ENCODE data around the gene DYRK3. TPM values are rescaled to one million over a fixed set of nuclear protein-coding genes. Genes with fewer than 3 reads are reported as not detected.

DYRK3 gene
- total and polyA plus RNA-seq, 9 of the 15 experiments (the other 6 are each of a cell fraction or from before 2014, with no cell fraction given), result 4.5 to 33.7 (median 25.7) TPM

DNA sequence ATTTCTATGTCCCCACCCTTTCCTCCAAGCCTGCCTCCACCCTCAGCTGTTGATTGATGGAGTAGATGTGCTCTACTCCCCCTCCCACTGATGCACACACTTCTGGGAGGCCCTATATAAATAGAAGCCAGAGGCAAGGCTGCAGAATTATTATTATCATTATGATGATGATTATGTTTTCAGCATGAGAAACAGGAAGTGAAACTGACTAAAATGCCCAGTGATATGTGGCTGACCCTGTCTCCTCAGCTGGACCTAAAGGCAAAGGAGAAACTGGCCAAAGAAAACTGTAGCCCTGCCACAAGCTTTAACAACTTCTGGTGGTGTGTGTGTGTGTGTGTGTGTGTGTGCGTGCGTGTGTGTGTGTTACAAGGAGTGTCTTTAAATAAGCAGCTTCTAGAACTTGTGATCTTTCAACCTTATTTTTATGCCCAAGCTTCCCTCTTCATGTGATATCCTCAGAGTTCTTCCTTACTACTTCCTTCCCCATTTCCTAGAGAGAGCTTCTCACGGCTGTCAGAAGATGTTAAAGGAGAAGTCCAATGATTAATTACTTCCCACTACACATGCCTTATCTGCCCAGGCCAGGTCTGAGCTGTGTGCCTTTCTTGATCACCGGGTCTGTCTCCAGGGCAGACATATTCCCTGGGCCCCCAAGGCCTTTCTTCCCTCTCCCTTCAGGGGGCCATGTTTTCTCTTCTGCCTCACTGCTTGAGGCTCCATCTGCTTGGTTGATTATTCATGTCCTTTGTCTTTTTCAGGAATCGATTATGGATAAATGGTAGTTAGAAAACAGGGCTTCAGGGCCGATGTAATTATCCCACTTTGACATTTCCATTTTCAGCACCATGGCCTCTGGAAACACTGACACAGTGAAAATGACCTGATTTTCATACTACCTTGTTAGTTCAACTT is 37.8 kb downstream of the DYRK3 start (continued):
- TF ChIP-seq, protein P1, sequence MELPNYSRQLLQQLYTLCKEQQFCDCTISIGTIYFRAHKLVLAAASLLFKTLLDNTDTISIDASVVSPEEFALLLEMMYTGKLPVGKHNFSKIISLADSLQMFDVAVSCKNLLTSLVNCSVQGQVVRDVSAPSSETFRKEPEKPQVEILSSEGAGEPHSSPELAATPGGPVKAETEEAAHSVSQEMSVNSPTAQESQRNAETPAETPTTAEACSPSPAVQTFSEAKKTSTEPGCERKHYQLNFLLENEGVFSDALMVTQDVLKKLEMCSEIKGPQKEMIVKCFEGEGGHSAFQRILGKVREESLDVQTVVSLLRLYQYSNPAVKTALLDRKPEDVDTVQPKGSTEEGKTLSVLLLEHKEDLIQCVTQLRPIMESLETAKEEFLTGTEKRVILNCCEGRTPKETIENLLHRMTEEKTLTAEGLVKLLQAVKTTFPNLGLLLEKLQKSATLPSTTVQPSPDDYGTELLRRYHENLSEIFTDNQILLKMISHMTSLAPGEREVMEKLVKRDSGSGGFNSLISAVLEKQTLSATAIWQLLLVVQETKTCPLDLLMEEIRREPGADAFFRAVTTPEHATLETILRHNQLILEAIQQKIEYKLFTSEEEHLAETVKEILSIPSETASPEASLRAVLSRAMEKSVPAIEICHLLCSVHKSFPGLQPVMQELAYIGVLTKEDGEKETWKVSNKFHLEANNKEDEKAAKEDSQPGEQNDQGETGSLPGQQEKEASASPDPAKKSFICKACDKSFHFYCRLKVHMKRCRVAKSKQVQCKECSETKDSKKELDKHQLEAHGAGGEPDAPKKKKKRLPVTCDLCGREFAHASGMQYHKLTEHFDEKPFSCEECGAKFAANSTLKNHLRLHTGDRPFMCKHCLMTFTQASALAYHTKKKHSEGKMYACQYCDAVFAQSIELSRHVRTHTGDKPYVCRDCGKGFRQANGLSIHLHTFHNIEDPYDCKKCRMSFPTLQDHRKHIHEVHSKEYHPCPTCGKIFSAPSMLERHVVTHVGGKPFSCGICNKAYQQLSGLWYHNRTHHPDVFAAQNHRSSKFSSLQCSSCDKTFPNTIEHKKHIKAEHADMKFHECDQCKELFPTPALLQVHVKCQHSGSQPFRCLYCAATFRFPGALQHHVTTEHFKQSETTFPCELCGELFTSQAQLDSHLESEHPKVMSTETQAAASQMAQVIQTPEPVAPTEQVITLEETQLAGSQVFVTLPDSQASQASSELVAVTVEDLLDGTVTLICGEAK (IDR thresholded peaks at IDR 0.05), result peak; percentile 50
- TF ChIP-seq, protein P1 (CRISPR knock-in tag; IDR thresholded peaks at IDR 0.05), result no peak
- peak; percentile 37 for TF ChIP-seq DACH1 (IDR thresholded peaks at IDR 0.05; ENCODE audit: partially characterized antibody)
- TF ChIP-seq, protein P2, sequence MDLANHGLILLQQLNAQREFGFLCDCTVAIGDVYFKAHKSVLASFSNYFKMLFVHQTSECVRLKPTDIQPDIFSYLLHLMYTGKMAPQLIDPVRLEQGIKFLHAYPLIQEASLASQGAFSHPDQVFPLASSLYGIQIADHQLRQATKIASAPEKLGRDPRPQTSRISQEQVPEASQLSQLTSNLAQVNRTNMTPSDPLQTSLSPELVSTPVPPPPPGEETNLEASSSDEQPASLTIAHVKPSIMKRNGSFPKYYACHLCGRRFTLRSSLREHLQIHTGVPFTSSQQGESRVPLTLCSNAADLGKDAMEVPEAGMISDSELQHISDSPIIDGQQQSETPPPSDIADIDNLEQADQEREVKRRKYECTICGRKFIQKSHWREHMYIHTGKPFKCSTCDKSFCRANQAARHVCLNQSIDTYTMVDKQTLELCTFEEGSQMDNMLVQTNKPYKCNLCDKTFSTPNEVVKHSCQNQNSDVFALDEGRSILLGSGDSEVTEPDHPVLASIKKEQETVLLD (IDR thresholded peaks at IDR 0.05), result peak; percentile 72
- peak; percentile 78 for TF ChIP-seq ADNP (tag; IDR thresholded peaks at IDR 0.05)
- no peak for TF ChIP-seq ZNF696 (CRISPR knock-in tag; conservative IDR thresholded peaks at IDR 0.05)
- no peak for TF ChIP-seq ZNF224 (CRISPR knock-in tag; IDR thresholded peaks at IDR 0.05)
- no peak for TF ChIP-seq SETDB1 (IDR thresholded peaks at IDR 0.05; ENCODE audit: low read length)
- no peak for TF ChIP-seq ZNF707 (CRISPR knock-in tag; conservative IDR thresholded peaks at IDR 0.05)
- TF ChIP-seq, protein P3, sequence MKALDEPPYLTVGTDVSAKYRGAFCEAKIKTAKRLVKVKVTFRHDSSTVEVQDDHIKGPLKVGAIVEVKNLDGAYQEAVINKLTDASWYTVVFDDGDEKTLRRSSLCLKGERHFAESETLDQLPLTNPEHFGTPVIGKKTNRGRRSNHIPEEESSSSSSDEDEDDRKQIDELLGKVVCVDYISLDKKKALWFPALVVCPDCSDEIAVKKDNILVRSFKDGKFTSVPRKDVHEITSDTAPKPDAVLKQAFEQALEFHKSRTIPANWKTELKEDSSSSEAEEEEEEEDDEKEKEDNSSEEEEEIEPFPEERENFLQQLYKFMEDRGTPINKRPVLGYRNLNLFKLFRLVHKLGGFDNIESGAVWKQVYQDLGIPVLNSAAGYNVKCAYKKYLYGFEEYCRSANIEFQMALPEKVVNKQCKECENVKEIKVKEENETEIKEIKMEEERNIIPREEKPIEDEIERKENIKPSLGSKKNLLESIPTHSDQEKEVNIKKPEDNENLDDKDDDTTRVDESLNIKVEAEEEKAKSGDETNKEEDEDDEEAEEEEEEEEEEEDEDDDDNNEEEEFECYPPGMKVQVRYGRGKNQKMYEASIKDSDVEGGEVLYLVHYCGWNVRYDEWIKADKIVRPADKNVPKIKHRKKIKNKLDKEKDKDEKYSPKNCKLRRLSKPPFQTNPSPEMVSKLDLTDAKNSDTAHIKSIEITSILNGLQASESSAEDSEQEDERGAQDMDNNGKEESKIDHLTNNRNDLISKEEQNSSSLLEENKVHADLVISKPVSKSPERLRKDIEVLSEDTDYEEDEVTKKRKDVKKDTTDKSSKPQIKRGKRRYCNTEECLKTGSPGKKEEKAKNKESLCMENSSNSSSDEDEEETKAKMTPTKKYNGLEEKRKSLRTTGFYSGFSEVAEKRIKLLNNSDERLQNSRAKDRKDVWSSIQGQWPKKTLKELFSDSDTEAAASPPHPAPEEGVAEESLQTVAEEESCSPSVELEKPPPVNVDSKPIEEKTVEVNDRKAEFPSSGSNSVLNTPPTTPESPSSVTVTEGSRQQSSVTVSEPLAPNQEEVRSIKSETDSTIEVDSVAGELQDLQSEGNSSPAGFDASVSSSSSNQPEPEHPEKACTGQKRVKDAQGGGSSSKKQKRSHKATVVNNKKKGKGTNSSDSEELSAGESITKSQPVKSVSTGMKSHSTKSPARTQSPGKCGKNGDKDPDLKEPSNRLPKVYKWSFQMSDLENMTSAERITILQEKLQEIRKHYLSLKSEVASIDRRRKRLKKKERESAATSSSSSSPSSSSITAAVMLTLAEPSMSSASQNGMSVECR (CRISPR knock-in tag; IDR thresholded peaks at IDR 0.05), result no peak; the same call in 1 of the 2 replicates
- TF ChIP-seq NR2C2 (CRISPR knock-in tag; IDR thresholded peaks at IDR 0.05), result no peak
- TF ChIP-seq NR2C2 (tag; IDR thresholded peaks at IDR 0.05), result no peak; the same call in 1 of the 2 replicates
